Transverse colon (tissue), 4 donors: Measurements from ENCODE around the gene THADA.

Experiments used
- CTCF ChIP-seq, 5 experiments: fragments of 200-600 bp in 3 of 5; fragments of 450-650 bp in 2 of 5; sonication (generic) in 3 of 5; IDR thresholded peaks; 1 replicate in 2 of 5; 2 replicates in 3 of 5; pipeline ENCODE4 v1.5.1; 2016 to 2017; ENCODE audit warnings: antibody characterized with exemption in 5 of 5, inconsistent platforms in 3 of 5, mild to moderate bottlenecking in 2 of 5, moderate library complexity in 1 of 5
- EP300 ChIP-seq: sonication (generic); formaldehyde crosslinking; IDR thresholded peaks from one replicate; pipeline ENCODE4 v1.6.1; 2017; ENCODE audit warnings: antibody characterized with exemption, low read depth
- POLR2A ChIP-seq: fragments of 450-650 bp; IDR thresholded peaks from one replicate; pipeline ENCODE4 v1.6.1; 2016; ENCODE audit warnings: antibody characterized with exemption, mild to moderate bottlenecking, moderate library complexity
- POLR2AphosphoS5 ChIP-seq, 3 donors: sonication (generic); formaldehyde crosslinking; IDR thresholded peaks; one replicate each; pipeline ENCODE4 v1.6.1; 2016; ENCODE audit warnings: antibody characterized with exemption in 3 of 3

DNA sequence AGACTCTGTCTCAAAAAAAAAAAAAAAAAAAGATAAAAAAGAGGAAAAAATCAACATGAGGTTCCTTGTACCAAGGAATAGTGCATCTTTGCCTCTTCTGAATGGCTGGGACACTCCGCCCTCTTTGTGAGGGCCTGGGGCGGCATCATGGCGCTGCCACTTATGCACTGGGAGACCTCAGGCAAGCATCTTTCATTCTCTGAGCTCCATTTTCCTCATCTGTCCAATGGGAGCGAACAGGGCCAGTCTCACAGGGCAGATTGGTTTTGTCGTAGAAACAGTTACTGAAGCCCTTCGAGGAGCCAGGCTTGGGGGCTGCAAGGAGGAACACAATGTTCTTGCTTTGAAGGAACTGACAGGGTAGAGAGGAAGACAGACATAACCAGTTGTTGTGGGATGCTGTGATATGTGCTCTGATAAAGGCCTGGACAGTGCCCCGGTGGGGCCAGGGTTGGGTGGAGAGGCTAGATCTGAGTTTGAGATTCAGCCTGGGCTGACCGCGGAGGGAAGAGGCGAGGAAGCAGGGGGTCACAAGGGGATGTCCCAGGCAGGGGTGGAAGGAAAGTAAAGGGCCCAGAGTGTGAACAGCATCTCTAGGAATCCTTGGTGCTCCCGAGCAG lies 383.5 kb downstream of the THADA start:
- TF ChIP-seq POLR2AphosphoS5 (IDR thresholded peaks at IDR 0.05): no peak
- no peak for TF ChIP-seq EP300
- TF ChIP-seq CTCF (IDR thresholded peaks at IDR 0.05): no peak
- no peak for TF ChIP-seq POLR2A
